ENCODE data around the gene LHX5.

Gene LHX5

GRCh38 chr12:113477842-113478215, 6.2 kb upstream of the LHX5 start:
- no peak for DNase-seq (ENCODE audit: low read depth in 3 of 3)

- no peak for DNase-seq (ENCODE audit: low read depth in 3 of 3)
Observed at GRCh38 chr12:113477171-113477841, 5.6 kb upstream of the LHX5 start.

GRCh38 chr12:113476176-113476986, 4.7 kb upstream of the LHX5 start:
- DNase-seq (ENCODE audit: low read depth in 3 of 3) = no peak

GRCh38 chr12:113475451-113476175, 3.9 kb upstream of the LHX5 start:
- DNase-seq (ENCODE audit: low read depth in 3 of 3) = no peak

GRCh38 chr12:113474635-113475436, 3.2 kb upstream of the LHX5 start:
- DNase-seq (ENCODE audit: low read depth in 3 of 3) = no peak

GRCh38 chr12:113473942-113474341, 2.3 kb upstream of the LHX5 start:
- DNase-seq (ENCODE audit: low read depth in 3 of 3) = no peak

- DNase-seq (ENCODE audit: low read depth in 3 of 3) = no peak
Observed at GRCh38 chr12:113473400-113473799, 1.7 kb upstream of the LHX5 start.

GRCh38 chr12:113472191-113473121, 785 bp upstream of the LHX5 start:
- no peak for DNase-seq (ENCODE audit: low read depth in 3 of 3)

GRCh38 chr12:113470871-113471618, 626 bp downstream of the LHX5 start:
- no peak for DNase-seq (ENCODE audit: low read depth in 3 of 3)

GRCh38 chr12:113469949-113470743, 1.5 kb downstream of the LHX5 start:
- DNase-seq (ENCODE audit: low read depth in 3 of 3) = no peak

- DNase-seq (ENCODE audit: low read depth in 3 of 3) = no peak
Observed at GRCh38 chr12:113469224-113469948, 2.3 kb downstream of the LHX5 start.

GRCh38 chr12:113468365-113469223, 3.1 kb downstream of the LHX5 start:
- DNase-seq (ENCODE audit: low read depth in 3 of 3) = no peak

GRCh38 chr12:113467502-113468364, 3.9 kb downstream of the LHX5 start:
- no peak for DNase-seq (ENCODE audit: low read depth in 3 of 3)

GRCh38 chr12:113467142-113467501, 4.5 kb downstream of the LHX5 start:
- DNase-seq (ENCODE audit: low read depth in 3 of 3) = no peak

- DNase-seq (ENCODE audit: low read depth in 3 of 3) = no peak
Observed at GRCh38 chr12:113466454-113467141, 5.1 kb downstream of the LHX5 start.
